Fibroblast of lung (primary cell): ENCODE results near the gene SERPINB13. TPM values are rescaled to one million over a fixed set of nuclear protein-coding genes. Genes with fewer than 3 reads are reported as not detected.
A peak's percentile ranks its signal among the peaks of the same experiment; 100 is the strongest.

Source experiments
- DNase-seq, 2 donors: peaks; one replicate each; pipeline versions ENCODE4 v3.0.0 to v3.0.0-alpha.2; 2010; ENCODE audit warnings: low read depth in 2 of 2
- H2AFZ ChIP-seq: 2 replicates; pipeline ENCODE4 v1.5.1; 2012; ENCODE audit warnings: low read length, control low read depth, inconsistent platforms
- H3K27ac ChIP-seq: 2 replicates; pipeline ENCODE4 v1.5.1; 2011; ENCODE audit warnings: low read length, control low read depth; ENCODE audit not compliant: insufficient read depth
- H3K27me3 ChIP-seq: 2 replicates; pipeline ENCODE4 v1.5.1; 2011; ENCODE audit warnings: mild to moderate bottlenecking, low read length; ENCODE audit not compliant: control insufficient read depth, insufficient read depth
- H3K36me3 ChIP-seq: 2 replicates; pipeline ENCODE4 v1.5.1; 2011; ENCODE audit warnings: low read length; ENCODE audit not compliant: control insufficient read depth, insufficient read depth
- H3K4me1 ChIP-seq: 2 replicates; pipeline ENCODE4 v1.5.1; 2011; ENCODE audit warnings: low read length; ENCODE audit not compliant: control insufficient read depth, insufficient read depth; ENCODE audit errors: extremely low read depth
- H3K4me2 ChIP-seq: 2 replicates; pipeline ENCODE4 v1.5.1; 2011; ENCODE audit warnings: low read length, control low read depth; ENCODE audit not compliant: insufficient read depth; ENCODE audit errors: extremely low read depth
- H3K4me3 ChIP-seq, 4 experiments: fragments of 200-600 bp in 1 of 4; sonication (generic) in 1 of 4; replicated peaks in 1 of 4; 2 replicates each; pipeline ENCODE4 v1.5.1; 2011 to 2016; ENCODE audit warnings: low read length in 4 of 4, low read depth in 3 of 4, mild to moderate bottlenecking in 3 of 4, control low read depth in 2 of 4, inconsistent platforms in 1 of 4, mixed read lengths in 1 of 4; ENCODE audit not compliant: insufficient read depth in 1 of 4; ENCODE audit errors: control extremely low read depth in 1 of 4
- H3K79me2 ChIP-seq: 2 replicates; pipeline ENCODE4 v1.5.1; 2012; ENCODE audit warnings: mild to moderate bottlenecking, low read length, inconsistent platforms; ENCODE audit not compliant: control insufficient read depth, insufficient read depth
- H3K9ac ChIP-seq: 2 replicates; pipeline ENCODE4 v1.5.1; 2011; ENCODE audit warnings: mild to moderate bottlenecking, low read length, control low read depth; ENCODE audit not compliant: insufficient read depth
- H3K9me3 ChIP-seq: 2 replicates; pipeline ENCODE4 v1.5.1; 2012; ENCODE audit warnings: low read depth, low read length; ENCODE audit not compliant: control insufficient read depth, insufficient read depth
- H4K20me1 ChIP-seq: 2 replicates; pipeline ENCODE4 v1.5.1; 2011; ENCODE audit warnings: low read length; ENCODE audit not compliant: control insufficient read depth, insufficient read depth; ENCODE audit errors: extremely low read depth
- EZH2 ChIP-seq: IDR thresholded peaks from 2 replicates; pipeline ENCODE4 v1.5.1; 2012; ENCODE audit warnings: low read length, control low read depth, mild to moderate bottlenecking; ENCODE audit errors: missing control alignments
- polyA plus RNA-seq, 2 donors: library from polyadenylated mRNA; depleted of rRNA in 1 of 2; stranded (reverse) in 1 of 2; unstranded in 1 of 2; fragments of >200 nt; gene quantifications; 2 replicates each; pipeline ENCODE4 v1.2.1, GENCODE V29; 2011 to 2012; ENCODE audit warnings: missing spikeins in 1 of 2
- total RNA-seq: library from RNA; depleted of rRNA; stranded (reverse); fragments of >200 nt; gene quantifications from 2 replicates; pipeline ENCODE4 v1.2.1, GENCODE V29; 2014
- TF ChIP-seq, protein P1 (sequence below), 2 donors: IDR thresholded peaks in 1 of 2; conservative IDR thresholded peaks in 1 of 2; 1 replicate in 1 of 2; 2 replicates in 1 of 2; pipeline ENCODE4 v1.5.1; 2011 to 2012; ENCODE audit warnings: low read length in 2 of 2, control low read depth in 1 of 2, inconsistent platforms in 1 of 2, low read depth in 1 of 2, mild to moderate bottlenecking in 1 of 2

Gene SERPINB13
- total and polyA plus RNA-seq, 2 donors (not counting 1 experiment from before 2014, with no cell fraction given), result not detected

DNA sequence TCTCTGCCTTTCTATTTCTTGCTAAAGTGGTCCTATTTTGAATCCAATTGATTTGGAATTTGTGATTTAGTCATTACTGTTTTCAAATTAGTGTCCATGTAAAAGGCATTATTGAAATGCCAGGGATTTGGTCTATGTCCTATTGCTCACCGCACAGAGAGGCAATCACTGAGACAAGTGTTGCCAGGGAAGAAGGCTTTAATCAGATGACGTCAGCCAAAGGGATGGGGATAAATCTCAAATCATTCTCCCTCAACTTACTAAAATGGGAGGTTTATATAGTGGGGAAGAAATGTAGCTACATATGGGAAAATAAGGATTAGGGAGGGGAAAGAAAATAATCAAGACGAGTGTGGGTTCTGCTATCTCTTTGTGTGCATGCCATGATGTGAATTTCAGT, 35.4 kb upstream of the SERPINB13 start:
- no peaks in the 10 kb centered on the region for H3K36me3 ChIP-seq
- H4K20me1 ChIP-seq, result no peaks in the 10 kb centered on the region
- no peak for DNase-seq
- no peak overlapping the region for H3K9ac ChIP-seq
- no peak for TF ChIP-seq EZH2
- TF ChIP-seq, protein P1, sequence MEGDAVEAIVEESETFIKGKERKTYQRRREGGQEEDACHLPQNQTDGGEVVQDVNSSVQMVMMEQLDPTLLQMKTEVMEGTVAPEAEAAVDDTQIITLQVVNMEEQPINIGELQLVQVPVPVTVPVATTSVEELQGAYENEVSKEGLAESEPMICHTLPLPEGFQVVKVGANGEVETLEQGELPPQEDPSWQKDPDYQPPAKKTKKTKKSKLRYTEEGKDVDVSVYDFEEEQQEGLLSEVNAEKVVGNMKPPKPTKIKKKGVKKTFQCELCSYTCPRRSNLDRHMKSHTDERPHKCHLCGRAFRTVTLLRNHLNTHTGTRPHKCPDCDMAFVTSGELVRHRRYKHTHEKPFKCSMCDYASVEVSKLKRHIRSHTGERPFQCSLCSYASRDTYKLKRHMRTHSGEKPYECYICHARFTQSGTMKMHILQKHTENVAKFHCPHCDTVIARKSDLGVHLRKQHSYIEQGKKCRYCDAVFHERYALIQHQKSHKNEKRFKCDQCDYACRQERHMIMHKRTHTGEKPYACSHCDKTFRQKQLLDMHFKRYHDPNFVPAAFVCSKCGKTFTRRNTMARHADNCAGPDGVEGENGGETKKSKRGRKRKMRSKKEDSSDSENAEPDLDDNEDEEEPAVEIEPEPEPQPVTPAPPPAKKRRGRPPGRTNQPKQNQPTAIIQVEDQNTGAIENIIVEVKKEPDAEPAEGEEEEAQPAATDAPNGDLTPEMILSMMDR (conservative IDR thresholded peaks at IDR 0.05 in 1 of 2, IDR thresholded peaks at IDR 0.05 in 1 of 2; ENCODE audit: low read depth in 1 of 2, low read length in 2 of 2), result no peak
- no peaks in the 10 kb centered on the region for H3K79me2 ChIP-seq
- H3K4me2 ChIP-seq, result no peak overlapping the region
- H3K27me3 ChIP-seq, result no peaks in the 10 kb centered on the region
- no peak overlapping the region for H3K27ac ChIP-seq
- no peak overlapping the region for H2AFZ ChIP-seq
- no peaks in the 10 kb centered on the region for H3K9me3 ChIP-seq
- no peak overlapping the region for H3K4me3 ChIP-seq
- H3K4me1 ChIP-seq, result peaks cover 2% of the 10 kb centered on the region

DNA sequence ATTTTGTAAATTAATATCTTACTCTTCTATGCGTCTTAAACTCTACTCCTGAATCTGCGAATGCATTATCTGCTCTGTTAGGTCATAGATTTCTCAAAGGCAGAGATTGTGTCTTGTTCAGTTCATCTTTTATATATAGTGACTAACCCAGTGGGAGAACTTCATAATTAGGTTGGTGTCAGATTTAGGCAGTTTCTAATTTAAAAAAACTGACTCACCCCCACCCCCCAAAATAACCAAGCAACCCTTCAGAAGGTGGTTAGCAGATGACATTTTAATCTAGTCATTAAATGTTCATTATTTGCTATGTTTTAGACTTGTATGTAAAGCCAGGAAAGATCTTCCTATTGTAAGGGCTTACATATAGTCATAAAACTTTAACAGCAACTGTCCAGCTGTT, 34.6 kb upstream of the SERPINB13 start:
- H4K20me1 ChIP-seq, result no peaks in the 10 kb centered on the region
- H3K4me2 ChIP-seq, result no peak overlapping the region
- TF ChIP-seq, protein P1 (conservative IDR thresholded peaks at IDR 0.05 in 1 of 2, IDR thresholded peaks at IDR 0.05 in 1 of 2; ENCODE audit: low read depth in 1 of 2, low read length in 2 of 2), result no peak
- TF ChIP-seq EZH2, result no peak
- H3K4me3 ChIP-seq, result no peak overlapping the region
- H2AFZ ChIP-seq, result no peak overlapping the region
- H3K27ac ChIP-seq, result no peak overlapping the region
- H3K36me3 ChIP-seq, result no peaks in the 10 kb centered on the region
- no peaks in the 10 kb centered on the region for H3K27me3 ChIP-seq
- H3K79me2 ChIP-seq, result no peaks in the 10 kb centered on the region
- no peak overlapping the region for H3K9ac ChIP-seq
- DNase-seq, result no peak
- no peaks in the 10 kb centered on the region for H3K9me3 ChIP-seq
- H3K4me1 ChIP-seq, result peaks cover 2% of the 10 kb centered on the region

GRCh38 chr18:63553081-63553480, 34.1 kb upstream of the SERPINB13 start:
- Histone ChIP-seq H4K20me1 (no peaks in the 10 kb centered on the region), H3K27ac (no peak overlapping the region), H3K9me3 (no peaks in the 10 kb centered on the region), H3K4me1 (peaks cover 2% of the 10 kb centered on the region), H2AFZ (no peak overlapping the region), H3K4me3 (no peak overlapping the region), H3K79me2 (no peaks in the 10 kb centered on the region), H3K9ac (no peak overlapping the region), H3K27me3 (no peaks in the 10 kb centered on the region), H3K36me3 (no peaks in the 10 kb centered on the region), H3K4me2 (no peak overlapping the region)
- TF ChIP-seq EZH2, result no peak
- TF ChIP-seq, protein P1 (conservative IDR thresholded peaks at IDR 0.05 in 1 of 2, IDR thresholded peaks at IDR 0.05 in 1 of 2; ENCODE audit: low read depth in 1 of 2, low read length in 2 of 2), result no peak
- DNase-seq, result peak; percentile 18 to 71
